Measurements from ENCODE around the gene EHBP1.

GRCh38 chr2:62794791-62795190 lies 89.3 kb downstream of the EHBP1 start:
- TF ChIP-seq CTCF (conservative IDR thresholded peaks at IDR 0.05; ENCODE audit: low read depth in 2 of 2): no peak
- no peak for TF ChIP-seq POLR2AphosphoS5 (IDR thresholded peaks at IDR 0.05; ENCODE audit: low read depth)
- TF ChIP-seq ETS1 (IDR thresholded peaks at IDR 0.05): no peak
- no peak for TF ChIP-seq EZH2 (IDR thresholded peaks at IDR 0.05; ENCODE audit: low read depth, unreplicated experiment)
- no peak for TF ChIP-seq REST (IDR thresholded peaks at IDR 0.05; ENCODE audit: unreplicated experiment)
- TF ChIP-seq ZNF331 (CRISPR knock-in tag; IDR thresholded peaks at IDR 0.05; ENCODE audit: low read depth): no peak
- TF ChIP-seq STAT1 (IDR thresholded peaks at IDR 0.05; ENCODE audit: unreplicated experiment): no peak

Measured in GM23338 (cell line).